ENCODE results near the gene STK10.

DNA sequence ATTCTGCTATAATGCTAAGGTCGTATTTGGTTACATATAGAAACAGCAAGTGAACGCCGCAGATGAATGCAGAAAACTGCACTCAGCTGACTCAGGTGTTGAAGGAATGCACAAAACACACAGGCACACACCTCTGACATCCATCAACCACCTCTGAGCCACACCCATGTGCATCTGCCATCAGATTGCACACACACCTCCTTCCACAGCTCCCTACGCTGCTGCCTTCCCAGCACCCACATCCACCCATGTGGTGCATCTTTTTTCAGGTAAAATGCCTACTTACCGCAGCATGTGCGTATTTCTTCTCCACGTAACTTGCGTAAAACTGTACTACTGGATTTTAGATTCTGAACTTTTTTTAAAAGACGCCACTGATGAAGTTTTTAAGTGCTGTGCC is 7.1 kb downstream of the STK10 start:
- TF ChIP-seq, protein P1, sequence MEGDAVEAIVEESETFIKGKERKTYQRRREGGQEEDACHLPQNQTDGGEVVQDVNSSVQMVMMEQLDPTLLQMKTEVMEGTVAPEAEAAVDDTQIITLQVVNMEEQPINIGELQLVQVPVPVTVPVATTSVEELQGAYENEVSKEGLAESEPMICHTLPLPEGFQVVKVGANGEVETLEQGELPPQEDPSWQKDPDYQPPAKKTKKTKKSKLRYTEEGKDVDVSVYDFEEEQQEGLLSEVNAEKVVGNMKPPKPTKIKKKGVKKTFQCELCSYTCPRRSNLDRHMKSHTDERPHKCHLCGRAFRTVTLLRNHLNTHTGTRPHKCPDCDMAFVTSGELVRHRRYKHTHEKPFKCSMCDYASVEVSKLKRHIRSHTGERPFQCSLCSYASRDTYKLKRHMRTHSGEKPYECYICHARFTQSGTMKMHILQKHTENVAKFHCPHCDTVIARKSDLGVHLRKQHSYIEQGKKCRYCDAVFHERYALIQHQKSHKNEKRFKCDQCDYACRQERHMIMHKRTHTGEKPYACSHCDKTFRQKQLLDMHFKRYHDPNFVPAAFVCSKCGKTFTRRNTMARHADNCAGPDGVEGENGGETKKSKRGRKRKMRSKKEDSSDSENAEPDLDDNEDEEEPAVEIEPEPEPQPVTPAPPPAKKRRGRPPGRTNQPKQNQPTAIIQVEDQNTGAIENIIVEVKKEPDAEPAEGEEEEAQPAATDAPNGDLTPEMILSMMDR (IDR thresholded peaks at IDR 0.05; ENCODE audit: insufficient read depth, low read depth, low read length), result no peak
- TF ChIP-seq EZH2 (IDR thresholded peaks at IDR 0.05; ENCODE audit: insufficient read depth, low read length), result no peak
